Measurements from ENCODE around the gene MFAP2. TPM values are rescaled to one million over a fixed set of nuclear protein-coding genes. Genes with fewer than 3 reads are reported as not detected.
"Not testable (repeated sequence)": the region's sequence is repeated elsewhere in the genome, so short reads cannot be mapped to it uniquely, and the experiment has no call there.

The MFAP2 gene
- total and polyA plus RNA-seq, 7 donors, result 0.40 to 4.0 (median 0.67) TPM

DNA sequence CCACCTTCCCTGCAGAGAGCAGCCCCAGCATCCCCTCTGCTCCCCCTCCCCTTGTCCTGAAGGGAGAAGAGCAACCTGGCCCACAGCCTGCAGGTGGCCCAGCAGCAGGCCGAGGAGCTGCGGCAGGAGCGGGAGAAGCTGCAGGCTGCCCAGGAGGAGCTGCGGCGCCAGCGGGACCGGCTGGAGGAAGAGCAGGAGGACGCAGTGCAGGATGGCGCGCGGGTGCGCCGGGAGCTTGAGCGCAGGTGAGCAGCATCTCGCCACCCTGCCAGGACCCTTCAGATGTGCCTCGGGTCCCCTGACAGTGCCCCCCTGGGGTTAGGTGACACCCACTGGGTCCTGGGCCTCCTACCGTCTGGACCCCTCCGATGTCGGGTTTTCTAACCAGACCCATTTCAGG, 36.4 kb downstream of the MFAP2 start:
- TF ChIP-seq, protein P1, sequence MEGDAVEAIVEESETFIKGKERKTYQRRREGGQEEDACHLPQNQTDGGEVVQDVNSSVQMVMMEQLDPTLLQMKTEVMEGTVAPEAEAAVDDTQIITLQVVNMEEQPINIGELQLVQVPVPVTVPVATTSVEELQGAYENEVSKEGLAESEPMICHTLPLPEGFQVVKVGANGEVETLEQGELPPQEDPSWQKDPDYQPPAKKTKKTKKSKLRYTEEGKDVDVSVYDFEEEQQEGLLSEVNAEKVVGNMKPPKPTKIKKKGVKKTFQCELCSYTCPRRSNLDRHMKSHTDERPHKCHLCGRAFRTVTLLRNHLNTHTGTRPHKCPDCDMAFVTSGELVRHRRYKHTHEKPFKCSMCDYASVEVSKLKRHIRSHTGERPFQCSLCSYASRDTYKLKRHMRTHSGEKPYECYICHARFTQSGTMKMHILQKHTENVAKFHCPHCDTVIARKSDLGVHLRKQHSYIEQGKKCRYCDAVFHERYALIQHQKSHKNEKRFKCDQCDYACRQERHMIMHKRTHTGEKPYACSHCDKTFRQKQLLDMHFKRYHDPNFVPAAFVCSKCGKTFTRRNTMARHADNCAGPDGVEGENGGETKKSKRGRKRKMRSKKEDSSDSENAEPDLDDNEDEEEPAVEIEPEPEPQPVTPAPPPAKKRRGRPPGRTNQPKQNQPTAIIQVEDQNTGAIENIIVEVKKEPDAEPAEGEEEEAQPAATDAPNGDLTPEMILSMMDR (IDR thresholded peaks at IDR 0.05), result no peak
- H3K36me3 ChIP-seq (ENCODE audit: insufficient read depth in 1 of 2, low read depth in 1 of 2), result peaks cover 2 to 34% of the 10 kb centered on the region in 2 donors
- intact Hi-C loops (cut with DNase I), result no loop called here

DNA sequence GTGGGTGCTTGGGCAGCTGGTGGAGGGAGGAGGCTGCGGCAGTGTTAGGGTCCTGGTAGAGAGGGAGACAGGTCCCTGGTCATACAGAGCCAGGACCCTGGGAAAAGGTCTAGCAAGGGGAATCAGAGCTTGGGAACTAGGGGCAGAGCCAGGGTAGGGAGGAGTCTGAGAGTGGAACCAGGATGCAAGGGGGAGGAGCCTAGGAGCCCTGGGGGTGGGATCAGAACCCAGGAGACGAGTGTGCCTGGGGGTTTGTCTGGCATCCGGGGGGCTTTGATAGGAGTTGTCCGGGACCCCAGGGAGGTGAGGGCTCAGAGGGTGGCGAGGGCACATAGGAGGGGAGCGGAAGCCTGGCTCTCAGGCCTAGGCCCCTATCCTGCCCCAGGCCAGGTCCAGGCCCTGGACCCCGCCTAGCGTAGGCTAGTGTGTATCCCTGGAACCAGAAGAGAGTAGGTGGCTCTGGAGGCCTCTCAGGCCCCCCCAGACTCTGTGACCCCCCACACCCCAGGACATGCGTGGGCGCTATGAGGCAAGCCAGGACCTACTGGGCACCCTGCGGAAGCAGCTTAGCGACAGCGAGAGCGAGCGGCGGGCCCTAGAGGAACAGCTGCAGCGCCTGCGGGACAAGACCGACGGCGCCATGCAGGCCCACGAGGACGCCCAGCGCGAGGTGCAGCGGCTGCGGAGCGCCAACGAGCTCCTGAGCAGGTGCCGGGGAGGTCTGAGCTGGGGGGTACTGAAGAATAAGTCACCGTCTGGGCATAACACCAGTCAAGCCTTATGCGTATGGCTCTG, 40.8 kb downstream of the MFAP2 start:
- H3K27ac ChIP-seq; H3K4me1 ChIP-seq; intact Hi-C loops (cut with DNase I); H3K27me3 ChIP-seq (ENCODE audit: insufficient read depth in 3 of 3, low read length in 2 of 3); H3K4me3 ChIP-seq; DNase-seq; H3K9me3 ChIP-seq; ATAC-seq: not testable (repeated sequence)
- whole genome bisulfite sequencing, 3 donors, result 95 to 97% (median 96%) methylated on average over 30 to 32 of the region's 32 CpGs
- peaks cover 0 to 21% of the 10 kb centered on the region in 2 donors for H3K36me3 ChIP-seq (ENCODE audit: insufficient read depth in 1 of 2, low read depth in 1 of 2)

More for the DNA sequence above, 36.4 kb downstream of the MFAP2 start:
- no peaks in the 10 kb centered on the region for H3K27me3 ChIP-seq (ENCODE audit: insufficient read depth in 3 of 3, low read length in 2 of 3)
- ATAC-seq (no peak), DNase-seq (no peak)
- 92 to 93% (median 93%) methylated on average over 19 of the region's 19 CpGs for WGBS, 3 donors
- no peaks in the 10 kb centered on the region for H3K9me3 ChIP-seq
- no peak overlapping the region for H3K4me3 ChIP-seq
- no peaks in the 10 kb centered on the region for H3K4me1 ChIP-seq
- H3K27ac ChIP-seq, result no peak overlapping the region

DNA sequence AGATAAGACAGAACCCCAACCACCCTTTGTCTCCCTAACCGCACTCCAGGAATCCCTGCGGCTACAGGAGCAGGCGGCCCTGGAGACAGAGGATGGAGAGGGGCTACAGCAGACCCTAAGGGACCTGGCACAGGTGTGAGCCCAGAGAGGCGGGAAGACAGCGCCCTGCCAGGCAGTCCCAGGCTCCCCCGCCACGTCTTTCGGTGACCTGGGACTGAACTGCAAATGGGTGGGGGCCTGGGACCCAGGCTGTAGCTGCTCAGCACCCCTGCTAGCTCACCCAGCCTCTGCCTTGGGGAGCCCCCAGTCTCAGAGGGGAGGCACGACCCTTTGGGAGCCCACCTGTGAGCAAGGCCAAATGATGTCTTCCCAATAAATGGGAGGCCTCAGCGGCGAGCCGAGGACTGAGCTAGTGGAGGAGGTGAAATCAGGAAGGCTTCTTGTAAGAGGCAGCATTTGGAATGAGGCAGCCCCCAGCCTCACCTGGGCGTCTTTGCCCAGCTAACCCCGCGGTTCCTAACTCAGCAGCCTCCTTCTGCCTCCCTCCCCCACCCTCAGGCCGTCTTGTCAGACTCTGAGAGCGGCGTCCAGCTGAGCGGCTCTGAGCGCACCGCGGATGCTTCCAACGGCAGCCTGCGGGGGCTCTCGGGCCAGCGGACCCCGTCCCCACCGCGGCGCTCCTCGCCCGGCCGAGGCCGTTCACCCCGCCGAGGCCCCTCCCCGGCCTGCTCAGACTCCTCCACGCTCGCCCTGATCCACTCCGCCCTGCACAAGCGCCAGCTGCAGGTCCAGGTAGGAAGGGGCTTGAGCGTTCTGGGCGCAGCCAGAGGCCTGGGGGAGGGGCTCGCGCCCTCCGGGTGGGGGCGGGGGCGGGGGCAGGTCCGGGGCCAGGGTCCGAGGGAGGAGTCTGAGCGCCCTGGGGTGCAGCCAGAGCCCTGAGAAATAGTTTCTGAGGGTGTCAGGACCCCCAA, 41.8 kb downstream of the MFAP2 start:
- Histone ChIP-seq H3K4me3 (no peak overlapping the region), H3K27me3 (ENCODE audit: insufficient read depth in 3 of 3, low read length in 2 of 3) (no peaks in the 10 kb centered on the region), H3K4me1 (no peaks in the 10 kb centered on the region), H3K9me3 (no peaks in the 10 kb centered on the region), H3K27ac (no peak overlapping the region), H3K36me3 (ENCODE audit: insufficient read depth in 1 of 2, low read depth in 1 of 2) (peaks cover 0 to 16% of the 10 kb centered on the region in 2 donors)
- intact Hi-C loops (cut with DNase I), result no loop called here
- DNase-seq (no peak), ATAC-seq (peak in 1 of 4 donors; percentile 25)
- WGBS, 3 donors, result 61 to 82% (median 80%) methylated on average over 49 to 51 of the region's 51 CpGs
- TF ChIP-seq, protein P1 (IDR thresholded peaks at IDR 0.05), result no peak

DNA sequence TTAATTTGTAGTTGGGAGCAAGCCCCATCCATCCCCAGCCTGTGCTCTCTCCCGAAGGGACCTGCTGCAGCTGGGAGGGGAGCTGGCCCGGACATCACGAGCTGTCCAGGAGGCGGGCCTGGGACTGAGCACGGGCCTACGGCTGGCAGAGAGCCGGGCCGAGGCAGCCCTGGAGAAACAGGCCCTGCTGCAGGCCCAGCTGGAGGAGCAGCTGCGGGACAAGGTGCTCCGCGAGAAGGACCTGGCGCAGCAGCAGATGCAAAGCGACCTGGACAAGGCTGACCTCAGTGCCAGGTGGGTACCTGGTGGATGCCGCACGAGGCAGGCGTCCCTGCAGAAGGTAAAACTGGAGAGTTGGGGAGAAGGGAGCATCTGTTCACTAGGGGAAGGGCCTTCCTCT, 43.8 kb downstream of the MFAP2 start:
- H3K27me3 ChIP-seq (ENCODE audit: insufficient read depth in 3 of 3, low read length in 2 of 3); H3K27ac ChIP-seq; intact Hi-C loops (cut with DNase I); DNase-seq; H3K9me3 ChIP-seq; H3K4me3 ChIP-seq; H3K4me1 ChIP-seq: not testable (repeated sequence)
- ATAC-seq, result peak in 1 of 4 donors; percentile 12
- 65 to 86% (median 81%) methylated on average over 16 of the region's 16 CpGs for WGBS, 3 donors
- H3K36me3 ChIP-seq (ENCODE audit: insufficient read depth in 1 of 2, low read depth in 1 of 2), result peaks cover 0 to 12% of the 10 kb centered on the region in 2 donors

DNA sequence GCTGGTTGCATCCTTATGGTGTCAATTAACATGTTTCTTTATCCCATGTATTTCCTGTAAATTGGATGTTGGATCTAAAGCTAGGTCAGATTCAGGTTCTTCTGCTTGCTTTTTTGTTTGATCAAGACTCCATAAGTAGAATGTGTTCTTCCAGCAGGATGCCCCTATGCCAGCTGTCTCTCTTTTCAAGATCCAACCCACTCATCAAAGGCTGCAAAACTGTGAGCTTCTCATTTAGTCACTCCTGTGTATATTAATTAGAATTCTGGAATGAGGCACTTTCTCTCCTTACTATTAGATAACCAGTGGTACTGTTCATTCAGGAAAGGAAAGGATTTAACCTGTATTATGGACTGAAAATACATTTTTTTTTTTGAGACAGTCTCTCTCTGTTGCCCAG, 46.5 kb downstream of the MFAP2 start:
- intact Hi-C loops (cut with DNase I); ATAC-seq; H3K4me1 ChIP-seq; DNase-seq; H3K9me3 ChIP-seq; H3K27ac ChIP-seq; H3K4me3 ChIP-seq; H3K27me3 ChIP-seq (ENCODE audit: insufficient read depth in 3 of 3, low read length in 2 of 3): not testable (repeated sequence)
- peaks cover 0 to 14% of the 10 kb centered on the region in 2 donors for H3K36me3 ChIP-seq (ENCODE audit: insufficient read depth in 1 of 2, low read depth in 1 of 2)

DNA sequence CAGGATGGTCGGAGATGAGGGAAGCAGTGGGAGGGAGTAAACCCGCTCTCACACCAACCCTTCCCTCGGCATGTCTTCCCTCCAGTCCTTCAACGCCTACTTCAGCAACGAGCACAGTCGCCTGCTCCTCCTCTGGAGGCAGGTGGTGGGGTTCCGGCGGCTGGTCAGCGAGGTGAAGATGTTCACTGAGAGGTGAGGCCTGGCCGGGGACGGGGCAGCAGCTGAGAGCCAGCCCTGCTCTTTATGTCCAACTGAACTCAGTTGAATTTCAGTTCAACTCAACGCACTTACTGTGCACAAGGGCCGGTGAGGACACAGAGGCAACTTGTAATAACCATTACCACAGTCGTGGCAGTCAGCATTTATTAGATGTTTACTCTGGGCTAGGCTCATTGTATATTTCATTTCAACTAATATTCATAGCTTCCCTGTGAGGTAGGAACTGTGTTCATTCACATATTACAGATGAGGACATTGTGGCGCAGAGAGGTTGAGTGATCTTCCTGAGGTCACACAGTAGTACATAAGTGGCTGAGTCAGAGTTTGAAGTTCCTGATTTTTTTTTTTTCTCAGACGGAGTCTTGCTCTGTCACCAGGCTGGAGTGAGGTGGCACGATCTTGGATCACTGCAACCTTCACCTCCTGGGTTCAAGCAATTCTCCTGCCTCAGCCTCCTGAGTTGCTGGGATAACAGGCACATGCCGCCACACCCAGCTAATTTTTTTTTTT, 49.0 kb downstream of the MFAP2 start:
- H3K27me3 ChIP-seq (ENCODE audit: insufficient read depth in 3 of 3, low read length in 2 of 3); H3K4me3 ChIP-seq; intact Hi-C loops (cut with DNase I); H3K9me3 ChIP-seq; ATAC-seq; H3K27ac ChIP-seq; DNase-seq; H3K4me1 ChIP-seq: not testable (repeated sequence)
- WGBS, 3 donors, result 83 to 90% (median 87%) methylated on average over 18 of the region's 18 CpGs
- H3K36me3 ChIP-seq (ENCODE audit: insufficient read depth in 1 of 2, low read depth in 1 of 2), result peaks cover 0 to 14% of the 10 kb centered on the region in 2 donors

DNA sequence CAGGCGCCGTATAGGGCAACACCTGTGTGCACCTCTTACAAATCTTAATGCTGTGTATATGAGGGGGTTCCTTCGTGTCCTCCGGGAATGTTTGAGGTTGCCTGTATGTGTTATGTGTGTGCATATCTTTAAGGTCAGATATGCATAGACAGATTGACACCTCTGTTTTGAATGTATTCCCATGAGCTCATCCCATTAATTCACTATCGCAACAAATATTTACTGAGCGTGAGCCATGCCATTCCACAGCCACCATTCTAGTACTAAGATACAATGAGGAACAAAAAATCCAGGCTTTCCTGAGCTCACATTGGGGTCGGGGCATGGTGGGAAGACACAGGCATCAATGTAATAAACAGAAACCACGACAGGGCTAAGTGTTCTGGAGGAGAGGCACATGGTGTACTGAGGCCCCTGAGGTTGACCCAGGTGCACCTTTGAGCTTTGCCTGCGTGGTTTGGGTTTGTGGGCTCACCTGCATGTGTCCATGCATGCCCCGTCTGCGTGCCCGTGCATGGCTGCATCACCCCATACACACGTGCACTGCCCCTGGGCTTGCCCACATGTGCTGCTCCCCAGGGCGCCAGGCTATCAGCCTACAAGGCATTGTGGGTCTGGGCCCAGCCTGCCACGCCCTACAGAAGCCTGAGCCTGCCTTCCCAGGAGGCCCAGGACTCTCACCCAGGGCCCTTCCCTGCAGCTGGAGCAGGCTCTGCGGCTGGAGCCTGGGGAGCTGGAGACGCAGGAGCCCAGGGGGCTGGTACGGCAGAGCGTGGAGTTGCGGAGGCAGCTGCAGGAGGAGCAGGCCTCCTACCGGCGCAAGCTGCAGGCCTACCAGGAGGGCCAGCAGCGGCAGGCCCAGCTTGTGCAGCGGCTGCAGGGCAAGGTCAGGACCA, 51.0 kb downstream of the MFAP2 start:
- intact Hi-C loops (cut with DNase I); H3K27ac ChIP-seq; H3K27me3 ChIP-seq (ENCODE audit: insufficient read depth in 3 of 3, low read length in 2 of 3); DNase-seq; H3K4me3 ChIP-seq; H3K9me3 ChIP-seq; H3K4me1 ChIP-seq: not testable (repeated sequence)
- H3K36me3 ChIP-seq (ENCODE audit: insufficient read depth in 1 of 2, low read depth in 1 of 2), result peaks cover 0 to 14% of the 10 kb centered on the region in 2 donors
- WGBS, 3 donors, result 84 to 89% (median 87%) methylated on average over 22 to 24 of the region's 24 CpGs
- ATAC-seq, result peak in 1 of 4 donors; percentile 23
